Measurements from ENCODE around the gene WDR37. TPM values are rescaled to one million over a fixed set of nuclear protein-coding genes. Genes with fewer than 3 reads are reported as not detected.

Gene WDR37
- polyA plus RNA-seq, 1 donor (not counting 4 experiments of a cell fraction or from before 2014, with no cell fraction given), result 16.0 TPM

DNA sequence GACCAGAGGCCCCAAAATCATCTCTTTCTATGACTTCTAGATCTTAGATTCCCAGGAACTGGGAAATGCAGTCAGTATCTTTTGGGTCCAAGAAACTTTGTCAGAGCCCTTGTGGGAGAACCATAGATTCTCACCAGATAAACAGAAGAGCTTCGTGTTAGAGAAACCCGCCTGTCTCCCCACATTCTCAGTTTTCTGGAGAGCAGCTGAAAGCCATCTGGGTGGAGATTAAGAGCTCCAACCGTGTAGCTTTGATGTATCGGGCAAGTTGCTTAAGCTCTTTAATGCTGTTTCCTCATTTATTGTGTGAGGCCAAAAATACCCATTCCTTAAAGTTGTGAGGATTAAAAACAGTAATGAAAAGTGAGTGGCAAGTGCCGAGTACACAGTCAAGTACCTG, 107.6 kb downstream of the WDR37 start:
- Histone ChIP-seq H3K27me3 (ENCODE audit: control insufficient read depth, extremely low read depth, insufficient read depth, low read length) (no peaks in the 10 kb centered on the region), H3K4me3 (ENCODE audit: control insufficient read depth in 2 of 3, extremely low read depth in 1 of 3, insufficient read depth in 2 of 3, low read depth in 1 of 3, low read length in 3 of 3) (no peak overlapping the region), H3K9me3 (ENCODE audit: control insufficient read depth, low read depth, low read length) (no peaks in the 10 kb centered on the region), H3K9me1 (ENCODE audit: control insufficient read depth, extremely low read depth, insufficient read depth, low read length) (no peaks in the 10 kb centered on the region), H3K4me1 (ENCODE audit: control insufficient read depth, extremely low read depth, insufficient read depth, low read length) (no peaks in the 10 kb centered on the region), H2AFZ (ENCODE audit: control insufficient read depth, low read length) (no peak overlapping the region), H3K36me3 (ENCODE audit: control insufficient read depth in 2 of 2, extremely low read depth in 1 of 2, insufficient read depth in 2 of 2, low read length in 2 of 2) (no peaks in the 10 kb centered on the region), H3K4me2 (ENCODE audit: control insufficient read depth, extremely low read depth, insufficient read depth, low read depth, low read length) (no peak overlapping the region), H3K27ac (ENCODE audit: control insufficient read depth, insufficient read depth, low read length) (no peak overlapping the region), H4K20me1 (ENCODE audit: control insufficient read depth, extremely low read depth, insufficient read depth, low read length) (no peaks in the 10 kb centered on the region), H3K9ac (ENCODE audit: control insufficient read depth, extremely low read depth, insufficient read depth, low read length) (no peak overlapping the region), H3K79me2 (ENCODE audit: control insufficient read depth, insufficient read depth, low read length) (no peaks in the 10 kb centered on the region)
- dilution Hi-C loops (cut with MboI; ENCODE audit: extremely low pct_ligation_motif_present, low sequenced_read_pairs), result no loop called here
- FAIRE-seq, result no peak
- TF ChIP-seq EZH2 (IDR thresholded peaks at IDR 0.05; ENCODE audit: low read length) (no peak), CTCF (optimal IDR thresholded peaks at IDR 0.05 in 1 of 3, IDR thresholded peaks at IDR 0.05 in 1 of 3, conservative IDR thresholded peaks at IDR 0.05 in 1 of 3; ENCODE audit: extremely low read depth in 1 of 3, insufficient read depth in 2 of 3, low read length in 3 of 3) (no peak)
- DNase-seq (ENCODE audit: low read depth, low spot score), result no peak

DNA sequence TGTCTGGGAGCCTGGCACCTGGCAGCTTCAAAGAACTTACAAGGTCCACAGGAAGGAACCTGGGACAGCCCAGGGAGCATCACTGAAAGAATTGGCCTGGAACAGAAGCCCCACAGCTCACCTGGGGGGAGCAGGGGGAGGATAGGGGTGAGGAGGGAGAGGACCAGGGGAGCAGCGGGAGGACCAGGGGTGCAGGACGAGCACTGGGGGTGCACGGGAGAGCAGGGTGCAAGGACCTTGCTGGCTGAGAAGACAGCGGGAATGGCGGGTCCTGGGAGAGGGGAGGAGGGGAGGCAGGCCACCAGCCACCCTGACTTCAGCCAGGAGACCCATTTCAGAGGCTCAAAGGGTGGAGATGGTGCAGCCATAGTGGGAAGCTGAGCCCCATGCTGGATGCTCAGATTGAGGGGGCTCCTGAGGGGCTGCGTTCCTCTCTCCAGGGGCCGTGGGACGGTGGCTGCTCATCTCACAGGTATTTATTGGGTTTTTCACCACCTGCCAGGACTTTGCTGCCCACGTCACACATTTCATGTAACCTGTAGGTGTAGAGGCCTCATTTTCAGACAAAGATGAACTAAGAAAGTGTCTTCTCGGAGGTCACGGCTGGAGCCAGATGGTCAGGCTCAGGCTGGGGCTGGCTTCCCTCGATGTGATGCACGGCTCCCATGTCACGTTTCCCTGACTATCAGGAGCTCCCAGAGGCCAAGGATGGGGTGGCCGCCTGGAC, 110.1 kb downstream of the WDR37 start:
- H3K27ac ChIP-seq (ENCODE audit: control insufficient read depth, insufficient read depth, low read length), result no peak overlapping the region
- FAIRE-seq (no peak), DNase-seq (ENCODE audit: low read depth, low spot score) (no peak)
- no peak overlapping the region for H3K9ac ChIP-seq (ENCODE audit: control insufficient read depth, extremely low read depth, insufficient read depth, low read length)
- H3K27me3 ChIP-seq (ENCODE audit: control insufficient read depth, extremely low read depth, insufficient read depth, low read length), result no peaks in the 10 kb centered on the region
- no peaks in the 10 kb centered on the region for H3K9me1 ChIP-seq (ENCODE audit: control insufficient read depth, extremely low read depth, insufficient read depth, low read length)
- dilution Hi-C loops (cut with MboI; ENCODE audit: extremely low pct_ligation_motif_present, low sequenced_read_pairs), result no loop called here
- H4K20me1 ChIP-seq (ENCODE audit: control insufficient read depth, extremely low read depth, insufficient read depth, low read length), result no peaks in the 10 kb centered on the region
- H3K4me1 ChIP-seq (ENCODE audit: control insufficient read depth, extremely low read depth, insufficient read depth, low read length), result no peaks in the 10 kb centered on the region
- H3K36me3 ChIP-seq (ENCODE audit: control insufficient read depth in 2 of 2, extremely low read depth in 1 of 2, insufficient read depth in 2 of 2, low read length in 2 of 2), result no peaks in the 10 kb centered on the region
- H3K79me2 ChIP-seq (ENCODE audit: control insufficient read depth, insufficient read depth, low read length), result no peaks in the 10 kb centered on the region
- no peaks in the 10 kb centered on the region for H3K9me3 ChIP-seq (ENCODE audit: control insufficient read depth, low read depth, low read length)
- no peak overlapping the region for H2AFZ ChIP-seq (ENCODE audit: control insufficient read depth, low read length)
- H3K4me2 ChIP-seq (ENCODE audit: control insufficient read depth, extremely low read depth, insufficient read depth, low read depth, low read length), result no peak overlapping the region
- no peak for TF ChIP-seq CTCF (optimal IDR thresholded peaks at IDR 0.05 in 1 of 3, IDR thresholded peaks at IDR 0.05 in 1 of 3, conservative IDR thresholded peaks at IDR 0.05 in 1 of 3; ENCODE audit: extremely low read depth in 1 of 3, insufficient read depth in 2 of 3, low read length in 3 of 3)
- TF ChIP-seq EZH2 (IDR thresholded peaks at IDR 0.05; ENCODE audit: low read length), result no peak
- no peak overlapping the region for H3K4me3 ChIP-seq (ENCODE audit: control insufficient read depth in 2 of 3, extremely low read depth in 1 of 3, insufficient read depth in 2 of 3, low read depth in 1 of 3, low read length in 3 of 3)
